K562 (cell line): Measurements from ENCODE around the gene BORCS5. TPM values are rescaled to one million over a fixed set of nuclear protein-coding genes. Genes with fewer than 3 reads are reported as not detected.

Experiments used
- ATAC-seq: fragments of 200-7000 bp; cut with Tn5 transposase; 3 replicates; pipeline ENCODE4 v1.9.1; 2020; ENCODE audit warnings: moderate library complexity
- BruUV-seq: library from RNA; stranded (reverse); fragments of 400-500 nt; replicated peaks from 2 replicates; lab custom pipeline; 2021; lab: Mats Ljungman, UMichigan
- CTCF ChIA-PET: fragments of 300-600 bp; formaldehyde crosslinking; extraction: SDS; loops from one replicate; lab custom pipeline; 2021; ENCODE audit warnings: low intra/inter-chr PET ratio; lab: Yijun Ruan, JAX
- POLR2A ChIA-PET: fragments of 300-600, 350-650 bp; sonication (Branson Sonifier 250); formaldehyde crosslinking; extraction: SDS; loops from one replicate; lab custom pipeline; 2021; ENCODE audit warnings: antibody characterized with exemption, inconsistent platforms; lab: Yijun Ruan, JAX
- DNase-seq, 4 experiments: peaks; one replicate each; pipeline versions ENCODE4 v3.0.0 to v3.0.0-alpha.2; 2011 to 2018; ENCODE audit warnings: low spot score in 3 of 4, mixed read lengths in 3 of 4; ENCODE audit errors: extremely low read depth in 1 of 4
- FAIRE-seq: peaks from 2 replicates; lab custom pipeline; 2011; peaks lifted over from hg19 to GRCh38; lab: Jason Lieb, UNC
- H2AFZ ChIP-seq: 2 replicates; pipeline ENCODE4 v1.6.0; 2011; ENCODE audit warnings: low read depth, low read length, control low read depth, inconsistent platforms
- H3K27ac ChIP-seq: fragments of 200-600 bp; 3 replicates; pipeline ENCODE4 v1.8.0; 2011; ENCODE audit warnings: low read depth, mild to moderate bottlenecking, control low read depth, inconsistent platforms, low read length, moderate library complexity, mixed read lengths; ENCODE audit errors: extremely low read depth
- H3K27me3 ChIP-seq, 2 experiments: fragments of 300-600 bp in 1 of 2; 2 replicates in 1 of 2; 3 replicates in 1 of 2; pipeline versions ENCODE4 v1.6.0 to v1.8.0; 2011; ENCODE audit warnings: inconsistent platforms in 2 of 2, low read length in 2 of 2, mild to moderate bottlenecking in 1 of 2, mixed read lengths in 1 of 2, moderate library complexity in 1 of 2; ENCODE audit not compliant: control insufficient read depth in 2 of 2, insufficient read depth in 2 of 2
- H3K36me3 ChIP-seq: fragments of 300-600 bp; 3 replicates; pipeline ENCODE4 v1.8.0; 2011; ENCODE audit warnings: mild to moderate bottlenecking, low read length, inconsistent platforms; ENCODE audit not compliant: control insufficient read depth, insufficient read depth
- H3K4me1 ChIP-seq, 2 experiments: fragments of 200-600 bp in 1 of 2; replicated peaks in 1 of 2; 2 replicates in 1 of 2; 3 replicates in 1 of 2; pipeline versions ENCODE4 v1.5.1 to v1.8.0; 2011; ENCODE audit warnings: inconsistent platforms in 2 of 2, low read length in 2 of 2, mild to moderate bottlenecking in 1 of 2, mixed read lengths in 1 of 2, moderate library complexity in 1 of 2; ENCODE audit not compliant: control insufficient read depth in 2 of 2, insufficient read depth in 2 of 2
- H3K4me2 ChIP-seq: 2 replicates; pipeline ENCODE4 v1.6.1; 2011; ENCODE audit warnings: low read length, control low read depth, inconsistent platforms, mixed read lengths; ENCODE audit not compliant: insufficient read depth
- H3K4me3 ChIP-seq: fragments of 200-600 bp; sonication (generic), shearing (Covaris generic); 2 replicates; pipeline ENCODE4 v1.5.1; 2016; ENCODE audit warnings: control low read depth, inconsistent platforms
- H3K79me2 ChIP-seq: fragments of 200-600 bp; 3 replicates; pipeline ENCODE4 v1.8.0; 2011; ENCODE audit warnings: low read length, inconsistent platforms; ENCODE audit not compliant: control insufficient read depth, insufficient read depth
- H3K9ac ChIP-seq, 2 experiments: 2 replicates each; pipeline versions ENCODE4 v1.6.0 to v1.6.1; 2011; ENCODE audit warnings: low read depth in 2 of 2, low read length in 2 of 2, control low read depth in 1 of 2, inconsistent platforms in 1 of 2, mild to moderate bottlenecking in 1 of 2, mixed read lengths in 1 of 2; ENCODE audit not compliant: insufficient read depth in 1 of 2
- H3K9me1 ChIP-seq: one replicate; pipeline ENCODE4 v1.6.0; 2011; ENCODE audit warnings: inconsistent platforms, mild to moderate bottlenecking, low read length, moderate library complexity; ENCODE audit not compliant: control insufficient read depth, insufficient read depth
- H3K9me3 ChIP-seq: replicated peaks from 2 replicates; pipeline ENCODE4 v1.5.1; 2011; ENCODE audit warnings: low read depth, low read length, inconsistent platforms; ENCODE audit not compliant: control insufficient read depth, insufficient read depth
- H4K20me1 ChIP-seq: replicated peaks from 2 replicates; pipeline ENCODE4 v1.6.1; 2011; ENCODE audit warnings: low read length, inconsistent platforms, mixed read lengths; ENCODE audit not compliant: control insufficient read depth, insufficient read depth
- DPF2 ChIP-seq: fragments of 450-650 bp; IDR thresholded peaks from 2 replicates; pipeline ENCODE4 v1.6.1; 2016
- ETV6 ChIP-seq, 3 experiments: fragments of 150-350 bp in 1 of 3; sonication (generic) in 1 of 3; formaldehyde crosslinking in 1 of 3; IDR thresholded peaks; 2 replicates each; pipeline versions ENCODE4 v1.6.1 to v1.8.0; 2014 to 2022; ENCODE audit warnings: borderline replicate concordance in 2 of 3, low read depth in 2 of 3, antibody characterized with exemption in 1 of 3, low read length in 1 of 3, mild to moderate bottlenecking in 1 of 3, missing genetic modification reagents in 1 of 3
- FOXK2 ChIP-seq, 2 experiments: fragments of 450-650 bp; IDR thresholded peaks in 1 of 2; conservative IDR thresholded peaks in 1 of 2; 2 replicates each; pipeline ENCODE4 v1.6.1; 2016; ENCODE audit warnings: low read depth in 2 of 2, mild to moderate bottlenecking in 1 of 2
- HDAC8 ChIP-seq: fragments of 450-650 bp; IDR thresholded peaks from 2 replicates; pipeline ENCODE4 v1.6.1; 2016; ENCODE audit warnings: mild to moderate bottlenecking, missing genetic modification characterization, moderate library complexity, missing compliant biosample characterization
- JUNB ChIP-seq: fragments of 450-650 bp; formaldehyde crosslinking; conservative IDR thresholded peaks from 2 replicates; pipeline ENCODE4 v1.4.0; 2020; ENCODE audit warnings: mild to moderate bottlenecking
- KLF13 ChIP-seq: fragments of 450-650 bp; IDR thresholded peaks from 2 replicates; pipeline ENCODE4 v1.6.1; 2016; ENCODE audit warnings: missing genetic modification characterization, low read depth, mild to moderate bottlenecking, missing compliant biosample characterization, moderate library complexity, borderline replicate concordance
- KLF6 ChIP-seq: fragments of 250-450 bp; sonication (Bioruptor Pico); IDR thresholded peaks from 2 replicates; pipeline ENCODE4 v1.4.0; 2020; ENCODE audit warnings: mild to moderate bottlenecking, moderate library complexity, borderline replicate concordance
- NCOA2 ChIP-seq, 2 experiments: fragments of 450-650 bp; IDR thresholded peaks; 2 replicates each; pipeline ENCODE4 v1.6.1; 2018; ENCODE audit warnings: mild to moderate bottlenecking in 2 of 2, moderate library complexity in 1 of 2; ENCODE audit not compliant: partially characterized antibody in 2 of 2
- NR3C1 ChIP-seq: sonication (generic); formaldehyde crosslinking; IDR thresholded peaks from 2 replicates; pipeline ENCODE4 v1.8.1; 2022; ENCODE audit warnings: missing genetic modification reagents
- POLR2A ChIP-seq: fragments of 450-650 bp; conservative IDR thresholded peaks from 2 replicates; pipeline ENCODE4 v1.6.1; 2016
- SMAD1 ChIP-seq: fragments of 150-350 bp; IDR thresholded peaks from 2 replicates; pipeline ENCODE4 v1.6.1; 2014; ENCODE audit warnings: low read length, low read depth; ENCODE audit not compliant: partially characterized antibody
- SRSF3 ChIP-seq: fragments of 200-400 bp; formaldehyde crosslinking; IDR thresholded peaks from 2 replicates; pipeline ENCODE4 v1.6.1; 2016; ENCODE audit warnings: mild to moderate bottlenecking, low read length, moderate library complexity; ENCODE audit not compliant: insufficient read depth
- ZC3H11A ChIP-seq: IDR thresholded peaks from 2 replicates; pipeline ENCODE4 v1.6.1; 2012; ENCODE audit warnings: low read depth, low read length, improper control_type of control experiment
- ZNF282 ChIP-seq: sonication (generic); formaldehyde crosslinking; IDR thresholded peaks from 2 replicates; pipeline ENCODE4 v1.8.1; 2023; ENCODE audit warnings: missing genetic modification reagents
- ZNF431 ChIP-seq: sonication (generic); formaldehyde crosslinking; IDR thresholded peaks from 2 replicates; pipeline ENCODE4 v1.8.0; 2022; ENCODE audit warnings: mild to moderate bottlenecking, missing genetic modification reagents
- ZNF699 ChIP-seq: fragments of 250-450 bp; sonication (Bioruptor Pico); IDR thresholded peaks from 2 replicates; pipeline ENCODE4 v1.8.0; 2021; ENCODE audit warnings: mild to moderate bottlenecking, moderate library complexity; ENCODE audit not compliant: insufficient replicate concordance
- ZNF79 ChIP-seq: fragments of 250-450 bp; sonication (Bioruptor Pico); IDR thresholded peaks from 2 replicates; pipeline ENCODE4 v1.4.0; 2020; ENCODE audit warnings: low read depth, mild to moderate bottlenecking, moderate library complexity
- WGBS: fragments of 100-300 bp; shearing (Covaris generic); methylation state at CpG from one replicate; pipeline ENCODE4 v1.1.6; 2016; ENCODE audit warnings: low coverage, mixed read lengths; ENCODE audit not compliant: insufficient coverage; ENCODE audit errors: missing lambda C conversion rate; 5-methylcytosine and 5-hydroxymethylcytosine counted together
- in situ Hi-C: fragments of 300-500 bp; cut with MboI; formaldehyde crosslinking; loops from 4 replicates; pipeline ENCODE4 v1.15.0; 2018; ENCODE audit warnings: inconsistent platforms, mixed read lengths
- intact Hi-C: fragments of 100-400 bp; cut with micrococcal nuclease; formaldehyde crosslinking; loops from 2 replicates; pipeline ENCODE4 v1.14.2; 2022
- polyA plus RNA-seq, 8 experiments: library from polyadenylated mRNA; depleted of rRNA in 4 of 8; stranded (reverse) in 5 of 8; unstranded in 3 of 8; fragments of >200 nt; fragmentation: Nextera tagmentation in 2 of 8; fragmentation: Illumina TruSeq in 1 of 8; extraction: Ambion mirVana in 2 of 8; extraction: Trizol in 1 of 8; gene quantifications; 2 replicates each; pipeline versions ENCODE4 v1.2.1 to v1.2.3, GENCODE V29; 2011 to 2014; ENCODE audit warnings: inconsistent platforms in 1 of 8, missing spikeins in 1 of 8
- total RNA-seq, 7 experiments: library from RNA; depleted of rRNA in 6 of 7; stranded (reverse); fragments of >200 nt in 6 of 7; fragmentation: Illumina TruSeq in 2 of 7; extraction: Trizol in 2 of 7; gene quantifications; 2 replicates each; pipeline versions ENCODE4 v1.2.1 to v1.2.3, GENCODE V29; 2011 to 2021; ENCODE audit warnings: low replicate concordance in 1 of 7
- TF ChIP-seq, protein P1 (sequence below): fragments of 250-450 bp; sonication (Bioruptor Pico); IDR thresholded peaks from 2 replicates; pipeline ENCODE4 v1.5.0; 2020; ENCODE audit warnings: mild to moderate bottlenecking, borderline replicate concordance

BORCS5 gene
- total and polyA plus RNA-seq, 9 of the 15 experiments (the other 6 are each of a cell fraction or from before 2014, with no cell fraction given), result 0.31 to 12.4 (median 6.6) TPM

DNA sequence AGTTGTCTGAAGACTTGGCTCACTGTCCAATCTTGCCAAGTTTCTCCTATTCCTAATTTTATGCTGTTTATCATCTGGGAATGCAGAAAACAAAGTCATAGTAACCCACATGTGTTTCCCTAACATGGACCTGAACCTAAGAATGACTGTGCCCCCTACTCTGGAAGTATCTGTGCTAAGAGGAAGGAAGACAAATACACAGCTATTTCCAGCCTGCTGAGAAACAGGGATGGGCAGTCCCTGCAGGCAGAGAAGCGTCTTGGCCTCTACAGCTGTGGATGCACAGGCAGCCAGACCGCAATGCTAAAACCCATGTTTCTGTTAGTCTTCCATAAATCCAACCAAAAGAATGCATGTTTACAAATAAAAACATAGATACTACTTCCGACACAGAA, 149.6 kb downstream of the BORCS5 start:
- no peak overlapping the region for H3K27ac ChIP-seq
- CTCF ChIA-PET, result no interaction called here
- no peak overlapping the region for H3K4me3 ChIP-seq
- FAIRE-seq (no peak), ATAC-seq (peak; percentile 74), DNase-seq (no peak)
- peaks cover 4% of the 10 kb centered on the region for H4K20me1 ChIP-seq
- H3K4me2 ChIP-seq, result peak overlapping the region; percentile 62
- no TSS peak for BruUV-seq
- in situ Hi-C loops, result no loop called here
- TF ChIP-seq JUNB (CRISPR knock-in tag) (no peak), ZNF282 (CRISPR knock-in tag) (no peak), KLF13 (tag) (no peak), NR3C1 (CRISPR knock-in tag) (no peak), ZNF431 (CRISPR knock-in tag) (no peak), SRSF3 (no peak), POLR2A (no peak), FOXK2 (conservative IDR thresholded peaks at IDR 0.05 in 1 of 2, IDR thresholded peaks at IDR 0.05 in 1 of 2; ENCODE audit: low read depth in 2 of 2) (no peak), SMAD1 (no peak), ZC3H11A (no peak), ZNF699 (CRISPR knock-in tag) (no peak), ETV6 (IDR thresholded peaks at IDR 0.05; ENCODE audit: borderline replicate concordance in 1 of 2, low read depth in 2 of 2, low read length in 1 of 2) (no peak), ETV6 (CRISPR knock-in tag; IDR thresholded peaks at IDR 0.05; ENCODE audit: borderline replicate concordance) (no peak), NCOA2 (IDR thresholded peaks at IDR 0.05; ENCODE audit: partially characterized antibody in 2 of 2) (no peak), KLF6 (no peak), HDAC8 (tag) (no peak), DPF2 (no peak), ZNF79 (CRISPR knock-in tag) (no peak)
- TF ChIP-seq, protein P1, sequence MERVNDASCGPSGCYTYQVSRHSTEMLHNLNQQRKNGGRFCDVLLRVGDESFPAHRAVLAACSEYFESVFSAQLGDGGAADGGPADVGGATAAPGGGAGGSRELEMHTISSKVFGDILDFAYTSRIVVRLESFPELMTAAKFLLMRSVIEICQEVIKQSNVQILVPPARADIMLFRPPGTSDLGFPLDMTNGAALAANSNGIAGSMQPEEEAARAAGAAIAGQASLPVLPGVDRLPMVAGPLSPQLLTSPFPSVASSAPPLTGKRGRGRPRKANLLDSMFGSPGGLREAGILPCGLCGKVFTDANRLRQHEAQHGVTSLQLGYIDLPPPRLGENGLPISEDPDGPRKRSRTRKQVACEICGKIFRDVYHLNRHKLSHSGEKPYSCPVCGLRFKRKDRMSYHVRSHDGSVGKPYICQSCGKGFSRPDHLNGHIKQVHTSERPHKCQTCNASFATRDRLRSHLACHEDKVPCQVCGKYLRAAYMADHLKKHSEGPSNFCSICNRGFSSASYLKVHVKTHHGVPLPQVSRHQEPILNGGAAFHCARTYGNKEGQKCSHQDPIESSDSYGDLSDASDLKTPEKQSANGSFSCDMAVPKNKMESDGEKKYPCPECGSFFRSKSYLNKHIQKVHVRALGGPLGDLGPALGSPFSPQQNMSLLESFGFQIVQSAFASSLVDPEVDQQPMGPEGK (CRISPR knock-in tag), result no peak
- no peak overlapping the region for H2AFZ ChIP-seq
- H3K79me2 ChIP-seq, result peaks cover 19% of the 10 kb centered on the region
- POLR2A ChIA-PET, result interaction anchor here (0.5 to 1.3 kb wide), 5 partner anchors 12 to 219 kb away, joined by 3 to 7 read pairs (median 3); no protein-coding TSS in a partner anchor
- peaks cover 3 to 18% of the 10 kb centered on the region in 2 experiments; a peak in 3 of 5 replicates for H3K4me1 ChIP-seq
- H3K9me3 ChIP-seq, result no peaks in the 10 kb centered on the region
- intact Hi-C loops, result no loop called here
- 33% methylated on average over 3 of the region's 3 CpGs for WGBS
- no peaks in the 10 kb centered on the region for H3K27me3 ChIP-seq
- H3K9me1 ChIP-seq, result no peaks in the 10 kb centered on the region
- H3K36me3 ChIP-seq, result no peaks in the 10 kb centered on the region
- peak overlapping the region in 1 of 2 experiments; percentile 19; a peak in 1 of 4 replicates for H3K9ac ChIP-seq
